ENCODE measurements around the gene ATP5F1B.
A peak's percentile ranks its signal among the peaks of the same experiment; 100 is the strongest.
"Not testable (repeated sequence)": the region's sequence is repeated elsewhere in the genome, so short reads cannot be mapped to it uniquely, and the experiment has no call there.

Gene ATP5F1B

GRCh38 chr12:56645717-56646446 is at the start of gene ATP5F1B:
Gene ATP5F1B (minus strand): TSS chr12:56645984. CDS start chr12:56645963, 21 bp downstream.
- DNase-seq: peak; percentile 93

- DNase-seq: no peak
Measured at GRCh38 chr12:56694161-56694560, 48.4 kb upstream of the ATP5F1B start.

GRCh38 chr12:56688846-56689109 is 43.0 kb upstream of the ATP5F1B start:
- no peak for DNase-seq

GRCh38 chr12:56688129-56688845 is 42.5 kb upstream of the ATP5F1B start, which contains the start of gene PTGES3:
Gene PTGES3 (minus strand): TSS chr12:56688284. CDS start chr12:56687999, 285 bp downstream.
- peak; percentile 98 for DNase-seq

GRCh38 chr12:56687223-56688128 is 41.7 kb upstream of the ATP5F1B start:
- DNase-seq: peak; percentile 61

- DNase-seq: no peak
Measured at GRCh38 chr12:56684745-56685359, 39.1 kb upstream of the ATP5F1B start.

GRCh38 chr12:56682323-56682722 is 36.5 kb upstream of the ATP5F1B start:
- no peak for DNase-seq

GRCh38 chr12:56679883-56680575 is 34.2 kb upstream of the ATP5F1B start:
- no peak for DNase-seq

- DNase-seq: no peak
Measured at GRCh38 chr12:56678852-56679251, 33.1 kb upstream of the ATP5F1B start.

- DNase-seq: peak; percentile 47
Measured at GRCh38 chr12:56677680-56678079, 31.9 kb upstream of the ATP5F1B start.

GRCh38 chr12:56676851-56677580 is 31.2 kb upstream of the ATP5F1B start:
- DNase-seq: no peak

GRCh38 chr12:56671608-56672007 is 25.8 kb upstream of the ATP5F1B start:
- DNase-seq: no peak

- no peak for DNase-seq
Measured at GRCh38 chr12:56670836-56671235, 25.1 kb upstream of the ATP5F1B start.

- DNase-seq: no peak
Measured at GRCh38 chr12:56668197-56668457, 22.3 kb upstream of the ATP5F1B start.

GRCh38 chr12:56661979-56662638 is 16.3 kb upstream of the ATP5F1B start:
- no peak for DNase-seq

- no peak for DNase-seq
Measured at GRCh38 chr12:56661560-56661959, 15.8 kb upstream of the ATP5F1B start.

GRCh38 chr12:56658921-56659320 is 13.1 kb upstream of the ATP5F1B start:
- DNase-seq: no peak

GRCh38 chr12:56657416-56658379 is 11.9 kb upstream of the ATP5F1B start:
- no peak for DNase-seq

GRCh38 chr12:56653781-56654180 is 8.0 kb upstream of the ATP5F1B start:
- DNase-seq: not testable (repeated sequence)

GRCh38 chr12:56648023-56648422 is 2.2 kb upstream of the ATP5F1B start:
- not testable (repeated sequence) for DNase-seq
